Cardiac ventricle fibroblast (primary cell): Measurements from ENCODE around the gene MAEL. TPM values are rescaled to one million over a fixed set of nuclear protein-coding genes. Genes with fewer than 3 reads are reported as not detected.

Experiments used
- total RNA-seq: library from RNA; depleted of rRNA; stranded (reverse); fragments of >200 nt; gene quantifications from 2 replicates; pipeline ENCODE4 v1.2.3, GENCODE V29; 2015

The MAEL gene
- 0.64 TPM in 1 of 2 replicates, not detected in the other for total RNA-seq

DNA sequence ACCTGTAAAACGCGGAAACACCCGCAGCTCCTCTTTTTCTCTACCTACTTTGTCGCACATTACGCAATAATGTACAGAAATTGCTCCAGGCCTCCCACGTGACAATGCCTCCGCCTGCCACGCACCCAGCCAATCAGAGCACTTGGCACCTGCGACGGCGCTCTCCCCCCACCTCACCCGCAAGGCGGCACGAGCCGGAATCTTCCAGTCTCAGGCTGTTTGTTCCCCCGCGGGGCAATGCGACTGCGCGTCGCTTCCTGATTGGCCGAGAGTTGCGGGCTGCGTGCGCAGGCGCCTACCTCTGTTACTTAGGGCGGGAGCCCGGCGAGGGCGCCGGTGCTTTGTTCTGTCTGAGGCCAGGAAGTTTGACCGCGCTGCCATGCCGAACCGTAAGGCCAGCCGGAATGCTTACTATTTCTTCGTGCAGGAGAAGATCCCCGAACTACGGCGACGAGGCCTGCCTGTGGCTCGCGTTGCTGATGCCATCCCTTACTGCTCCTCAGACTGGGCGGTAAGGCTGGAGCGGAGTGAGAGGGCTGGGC, at the start of gene MAEL:
Gene MAEL, plus strand, starts transcription at position 307 of the 542 bp plus-strand sequence. Its CDS starts 73 bp downstream, at position 380.

DNA sequence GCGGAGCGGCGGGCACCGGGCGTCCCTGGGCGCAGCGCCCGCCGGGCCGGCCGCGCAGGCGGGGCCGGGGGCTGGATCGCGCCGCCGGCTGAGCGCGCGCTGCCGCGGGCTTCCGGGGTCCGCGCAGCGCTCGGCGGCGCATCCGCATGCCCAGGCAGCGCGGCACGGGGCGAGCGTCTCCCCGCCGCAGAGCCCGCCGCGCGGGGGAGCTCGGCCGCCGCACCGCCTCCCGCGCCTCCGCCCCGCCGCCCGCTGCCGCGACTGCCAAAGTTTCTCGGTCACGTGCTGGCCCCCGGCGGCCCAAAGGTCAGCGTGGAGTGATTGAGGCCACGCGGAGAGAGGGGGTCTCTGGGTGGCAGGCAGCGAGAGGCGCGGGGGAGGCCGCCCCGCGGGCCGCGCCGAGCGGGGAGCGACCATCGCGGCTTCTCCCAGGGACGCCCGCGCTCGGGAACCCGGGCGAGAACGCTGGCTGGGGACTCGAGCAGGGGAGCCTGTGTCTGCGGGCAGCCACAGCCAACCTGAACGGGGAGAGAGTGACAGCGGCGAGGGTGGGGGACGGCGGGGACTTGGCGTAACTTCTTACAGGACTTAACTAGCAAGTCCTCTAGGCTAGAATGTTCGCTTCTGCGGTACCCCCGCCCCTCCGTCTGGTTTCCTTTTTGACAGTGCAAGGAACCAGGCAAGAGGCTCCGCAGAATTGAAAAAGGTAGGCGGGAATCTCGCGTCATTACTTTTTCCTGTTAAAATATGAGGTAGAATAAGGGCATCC, 13.5 kb upstream of the MAEL start, which contains the start of gene ILDR2:
Gene ILDR2, minus strand, starts transcription at position 180 of the 769 bp plus-strand sequence. CDS start 272 bp downstream, outside the sequence.

Other genes starting within 250 kb of the MAEL start
- gene POGK, start 149.8 kb upstream of the MAEL start, total RNA-seq: 12.3 and 14.5 TPM in 2 replicates
- gene TADA1, start 113.0 kb upstream of the MAEL start, total RNA-seq: 7.4 and 7.7 TPM in 2 replicates
- gene ILDR2, start 13.7 kb upstream of the MAEL start, total RNA-seq: 0.05 TPM in 1 of 2 replicates, not detected in the other
- gene GPA33, start 101.1 kb downstream of the MAEL start, total RNA-seq: not detected in 2 replicates
- not detected in 2 replicates for gene STYXL2, start 104.8 kb downstream of the MAEL start, total RNA-seq
- 4.4 and 4.6 TPM in 2 replicates for gene POU2F1, start 231.6 kb downstream of the MAEL start, total RNA-seq